GM19025 (cell line): ENCODE measurements around the gene FANCI.
"Not testable (repeated sequence)": the region's sequence is repeated elsewhere in the genome, so short reads cannot be mapped to it uniquely, and the experiment has no call there.

ENCODE experiments used
- ATAC-seq: cut with Tn5 transposase; IDR thresholded peaks from one replicate; pipeline ENCODE4 v1.9.1; 2021; ENCODE audit warnings: mild to moderate bottlenecking, low read depth, moderate library complexity; ENCODE audit not compliant: unreplicated experiment

The FANCI gene

GRCh38 chr15:89221543-89221942 is 22.2 kb upstream of the FANCI start, which contains the start of gene RLBP1:
Gene RLBP1 (minus strand): TSS chr15:89221579. CDS start chr15:89218975, 2,604 bp downstream.
- ATAC-seq = no peak

GRCh38 chr15:89225588-89225987 is 18.2 kb upstream of the FANCI start:
- ATAC-seq = no peak

GRCh38 chr15:89226359-89227221 is 17.2 kb upstream of the FANCI start:
- no peak for ATAC-seq

DNA sequence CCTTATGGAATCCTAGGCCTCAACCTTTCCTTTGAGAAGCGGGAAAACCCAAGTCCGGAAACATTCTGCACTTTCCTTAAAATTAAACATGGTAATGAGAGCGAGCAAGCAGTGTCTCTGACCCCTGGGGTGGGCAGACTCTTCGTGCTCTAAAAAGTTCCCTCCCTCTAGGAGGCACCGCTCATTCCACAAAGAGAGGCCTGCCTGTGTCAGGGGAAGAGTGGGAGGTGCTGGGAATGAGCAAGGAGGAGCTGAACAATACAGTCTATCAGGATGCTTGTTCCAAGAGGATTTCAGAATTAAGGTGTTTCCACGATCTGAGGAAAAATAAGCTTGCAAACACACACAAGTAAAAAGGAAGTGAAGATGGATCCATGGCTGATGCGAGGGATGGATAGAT is 16.4 kb upstream of the FANCI start:
- no peak for ATAC-seq

GRCh38 chr15:89230277-89230676 is 13.5 kb upstream of the FANCI start:
- no peak for ATAC-seq

GRCh38 chr15:89231832-89232231 is 11.9 kb upstream of the FANCI start:
- no peak for ATAC-seq

GRCh38 chr15:89239883-89240810 is 3.6 kb upstream of the FANCI start:
- not testable (repeated sequence) for ATAC-seq

DNA sequence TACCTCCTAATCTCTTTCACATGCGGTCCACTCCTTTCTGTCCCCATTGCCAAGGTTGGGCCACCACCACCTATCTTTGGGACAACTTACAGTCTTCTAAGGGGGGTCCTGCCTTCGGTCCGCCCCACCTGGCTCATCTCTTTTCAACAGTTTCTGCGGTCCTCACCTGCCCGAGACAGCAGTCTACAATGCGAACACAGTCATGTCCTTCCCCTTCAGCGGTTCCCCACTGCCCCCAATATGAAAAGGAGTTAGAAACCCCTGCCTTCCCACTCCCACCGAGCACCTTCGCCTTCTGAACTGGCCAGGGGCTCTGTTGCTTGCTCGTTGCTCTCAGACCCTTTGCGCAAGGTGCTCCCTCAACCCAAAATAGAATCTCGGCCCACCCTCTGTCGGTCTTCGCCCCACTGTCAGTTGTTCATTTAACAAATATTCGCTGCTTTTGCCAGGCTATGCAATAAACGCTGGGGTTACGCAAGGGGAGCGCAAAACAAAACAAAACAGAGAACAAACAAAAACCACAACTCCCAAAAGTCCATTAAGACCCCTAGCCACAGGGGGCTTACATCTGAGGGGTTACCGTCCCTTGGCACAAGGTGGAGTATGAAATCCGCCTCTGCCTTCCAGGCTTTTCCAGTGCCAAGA is 611 bp upstream of the FANCI start:
- no peak for ATAC-seq

DNA sequence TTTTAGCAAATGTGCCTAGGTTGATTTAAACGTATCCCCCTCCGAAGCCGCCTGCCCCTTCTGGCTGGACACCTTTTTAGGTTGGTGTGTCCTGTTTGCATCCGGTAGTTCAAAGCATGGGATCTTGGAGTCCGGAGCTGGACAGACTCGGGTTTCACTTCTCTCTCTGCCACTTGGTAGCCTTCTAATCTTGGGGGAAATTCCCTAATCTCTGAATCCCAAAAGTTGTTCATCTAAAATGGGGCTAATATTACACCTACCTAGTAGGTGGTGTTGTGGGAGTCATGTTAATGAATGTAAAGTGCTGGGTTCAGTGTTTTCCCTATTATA is 760 bp downstream of the FANCI start:
- no peak for ATAC-seq

- ATAC-seq = no peak
Measured at GRCh38 chr15:89247446-89247845, 3.7 kb downstream of the FANCI start.

DNA sequence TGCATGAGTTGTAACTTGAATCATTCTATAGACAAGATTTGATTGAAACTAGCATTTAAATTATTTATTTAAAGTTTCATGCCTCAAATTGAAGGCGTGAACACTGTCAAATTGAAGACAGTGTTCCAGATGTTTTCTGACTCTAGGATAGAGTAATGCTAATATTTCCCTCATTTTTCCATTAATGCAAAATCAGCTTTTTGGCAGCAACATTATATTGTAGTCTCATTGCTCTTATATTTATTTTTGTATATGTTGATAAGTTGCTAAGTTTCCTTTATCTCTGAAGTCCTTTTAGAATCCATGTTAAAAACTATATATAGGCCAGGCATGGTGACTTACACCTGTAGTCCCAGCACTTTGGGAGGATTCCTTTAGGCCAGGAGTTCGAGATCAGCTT is 4.8 kb downstream of the FANCI start:
- ATAC-seq = no peak

- ATAC-seq = not testable (repeated sequence)
Measured at GRCh38 chr15:89250142-89250541, 6.4 kb downstream of the FANCI start.

DNA sequence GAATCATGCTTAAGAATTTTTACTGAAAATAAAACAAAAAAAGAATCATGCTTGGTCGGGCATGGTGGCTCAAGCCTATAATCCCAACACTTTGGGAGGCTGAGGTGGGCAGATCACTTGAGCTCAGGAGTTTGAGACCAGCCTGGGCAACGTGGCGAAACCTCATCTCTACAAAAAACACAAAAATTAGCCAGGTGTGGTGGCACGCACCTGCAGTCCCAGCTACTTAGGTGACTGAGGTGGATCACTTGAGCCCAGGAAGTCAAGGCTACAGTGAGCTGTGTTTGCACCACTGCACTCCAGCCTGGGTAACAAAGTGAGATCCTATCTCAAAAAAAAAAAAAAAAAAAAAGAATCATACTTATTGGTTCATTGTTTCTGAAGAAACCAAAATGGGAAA is 33.5 kb downstream of the FANCI start:
- ATAC-seq = not testable (repeated sequence)

GRCh38 chr15:89278307-89278706 is 34.5 kb downstream of the FANCI start:
- ATAC-seq = no peak

GRCh38 chr15:89282631-89283030 is 38.9 kb downstream of the FANCI start:
- ATAC-seq = no peak

GRCh38 chr15:89283201-89283600 is 39.4 kb downstream of the FANCI start:
- ATAC-seq = no peak

GRCh38 chr15:89291934-89292438 is 48.2 kb downstream of the FANCI start:
- ATAC-seq = no peak

GRCh38 chr15:89293012-89293411 is 49.2 kb downstream of the FANCI start:
- no peak for ATAC-seq

DNA sequence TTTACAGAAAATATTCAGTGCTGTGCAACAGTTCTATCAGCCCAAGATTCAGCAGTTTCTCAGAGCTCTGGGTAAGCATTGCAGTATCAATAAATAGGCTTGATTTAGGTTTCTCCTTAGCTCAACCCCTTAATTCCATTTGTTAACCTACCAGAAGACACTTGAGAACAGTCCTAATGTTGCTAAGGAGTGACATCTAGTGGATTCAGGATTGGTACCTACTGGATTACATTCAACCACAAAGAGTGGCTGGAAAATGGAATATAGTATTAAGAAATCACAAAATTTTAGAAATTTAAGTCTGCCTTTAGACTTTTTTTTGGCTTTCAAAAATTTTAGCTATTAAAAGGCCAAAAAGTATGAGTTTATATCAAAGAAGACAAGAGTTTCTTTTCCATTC is 56.1 kb downstream of the FANCI start:
- ATAC-seq = no peak

DNA sequence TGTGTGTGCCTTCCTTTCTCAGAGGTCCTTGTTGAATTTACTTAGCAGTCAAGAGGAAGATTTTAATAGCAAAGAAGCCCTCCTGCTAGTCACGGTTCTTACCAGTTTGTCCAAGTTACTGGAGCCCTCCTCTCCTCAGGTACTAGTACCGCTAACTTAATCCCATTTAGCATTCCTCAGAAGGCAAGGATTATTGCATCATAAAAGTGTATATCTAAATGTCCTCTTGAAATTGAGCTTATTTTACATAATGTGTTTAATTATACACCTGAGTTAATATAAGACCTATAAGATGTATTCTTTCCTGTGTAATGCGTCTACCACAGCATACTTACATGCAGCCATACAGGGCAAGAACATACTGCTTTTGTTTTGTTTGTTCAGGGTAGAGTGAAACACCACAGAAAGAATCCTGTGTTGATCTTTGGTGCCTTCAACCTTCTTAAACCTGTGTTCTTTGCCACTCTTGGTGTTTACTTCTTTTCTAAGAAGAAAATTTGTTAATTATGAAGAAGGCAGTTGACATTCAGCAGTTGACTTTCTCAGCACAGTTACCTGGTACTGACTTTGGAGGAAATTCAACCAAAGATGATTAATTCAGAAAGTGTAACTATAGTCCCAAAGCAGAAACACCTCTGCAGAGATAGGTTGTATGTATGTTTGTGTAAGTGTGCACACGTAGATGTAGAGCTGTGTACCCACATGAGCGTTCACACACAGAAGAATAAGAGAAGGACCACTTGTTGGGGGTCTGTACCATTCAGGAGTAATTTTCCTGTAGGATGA is 57.7 kb downstream of the FANCI start:
- ATAC-seq = no peak
